ENCODE measurements around the gene KCNAB2. TPM values are rescaled to one million over a fixed set of nuclear protein-coding genes. Genes with fewer than 3 reads are reported as not detected.

The KCNAB2 gene
- 10 to 100 TPM in 1 of 3 donors, 1 to 10 TPM in 2; 3.0 to 11.4 (median 8.1) TPM for polyA plus RNA-seq

DNA sequence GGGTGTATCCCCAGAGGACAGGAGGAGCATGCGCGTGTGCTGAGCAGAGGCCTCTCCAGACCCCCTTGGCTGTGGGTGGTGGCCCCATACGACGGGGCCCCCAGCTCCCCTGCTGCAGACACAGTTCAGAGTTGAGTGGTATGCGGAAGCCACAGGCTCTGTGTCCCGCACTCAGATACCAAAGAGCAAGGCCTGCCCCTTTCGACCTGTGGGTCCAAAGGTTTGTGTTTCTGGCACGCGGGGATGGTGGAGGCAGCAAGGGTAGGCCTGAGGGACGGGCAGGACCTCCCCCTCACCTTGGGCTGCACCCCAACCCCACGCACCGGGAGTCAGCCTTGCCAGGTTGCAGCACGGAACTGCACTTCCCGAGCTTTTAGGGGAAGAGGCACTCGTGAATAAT lies at the start of gene KCNAB2:
KCNAB2 (plus strand) TSS at position 328 of the 400 bp plus-strand sequence. CDS start 5,649 bp downstream, outside the sequence.
- whole genome bisulfite sequencing, 3 donors = 57 to 80% (median 74%) methylated on average over 15 of the region's 15 CpGs
- H3K27ac ChIP-seq (ENCODE audit: low read depth, low read length) = no peak within 1 kb of the TSS

DNA sequence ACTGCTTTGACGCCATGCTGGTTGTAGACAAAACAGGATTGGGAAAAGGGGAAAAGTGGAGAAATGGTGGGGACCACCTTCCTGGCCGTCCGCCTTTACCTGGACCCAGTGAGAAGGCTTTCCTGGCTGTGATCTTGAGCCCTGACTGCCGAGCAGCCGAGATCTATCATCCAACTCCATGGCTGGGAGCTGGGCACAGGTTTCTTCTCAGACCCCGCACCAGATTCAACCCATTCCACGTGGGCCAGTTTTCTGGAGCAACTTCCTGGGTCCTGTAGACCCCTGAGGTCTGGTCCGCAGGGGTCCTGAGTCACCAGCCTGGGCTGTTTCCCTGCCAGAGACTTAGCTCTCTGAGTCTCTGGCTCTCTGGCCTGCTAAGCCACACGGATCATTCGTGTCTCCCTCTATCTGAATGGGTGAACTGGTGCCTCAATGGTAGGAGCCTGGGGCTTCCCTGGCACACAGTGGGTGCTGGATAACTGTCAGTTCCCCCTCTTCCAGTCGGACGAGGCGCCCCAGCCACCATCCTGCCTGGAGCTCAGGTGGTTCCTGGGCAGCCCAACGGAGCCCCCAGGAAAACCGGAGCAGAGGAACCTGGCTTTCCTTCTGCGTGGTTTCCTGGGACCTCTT lies 48.9 kb upstream of the KCNAB2 start:
- no peak overlapping the region for H3K27ac ChIP-seq (ENCODE audit: low read depth, low read length)
- WGBS, 3 donors = 85 to 88% (median 85%) methylated on average over 16 of the region's 16 CpGs

DNA sequence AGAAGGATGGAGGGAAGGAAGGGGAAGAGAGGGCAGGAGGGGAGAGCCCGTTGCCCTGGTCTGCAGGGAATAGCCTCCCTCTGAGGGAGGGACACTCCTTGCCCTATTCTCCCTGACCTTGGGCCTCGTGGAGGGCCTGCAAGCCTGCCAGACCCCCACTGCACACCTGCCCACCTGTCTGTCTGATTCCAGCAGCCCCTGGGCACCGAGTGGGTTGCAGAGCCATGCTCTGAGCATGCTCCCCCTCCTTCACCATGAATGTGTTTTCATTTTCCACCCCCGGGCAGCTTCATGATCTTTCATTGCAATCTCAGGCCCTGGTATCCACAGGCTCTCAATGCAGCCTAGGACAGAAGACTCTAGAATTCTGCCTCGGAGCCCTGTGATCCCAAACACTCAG lies 48.4 kb upstream of the KCNAB2 start:
- no peak overlapping the region for H3K27ac ChIP-seq (ENCODE audit: low read depth, low read length)
- 49 to 76% (median 71%) methylated on average over 5 of the region's 5 CpGs for WGBS, 3 donors

- H3K27ac ChIP-seq (ENCODE audit: low read depth, low read length) = no peak overlapping the region
- 86 to 95% (median 94%) methylated on average over 12 of the region's 12 CpGs for WGBS, 3 donors
These were observed 47.4 kb upstream of the KCNAB2 start for GRCh38 chr1:5998051-5998905.

- 87 to 94% (median 93%) methylated on average over 19 of the region's 19 CpGs for WGBS, 3 donors
- H3K27ac ChIP-seq (ENCODE audit: low read depth, low read length) = no peak overlapping the region
These were observed 46.8 kb upstream of the KCNAB2 start for GRCh38 chr1:5998906-5999301.

- H3K27ac ChIP-seq (ENCODE audit: low read depth, low read length) = no peak overlapping the region
- 89 to 95% (median 93%) methylated on average over 28 of the region's 28 CpGs for WGBS, 3 donors
These were observed 45.8 kb upstream of the KCNAB2 start for GRCh38 chr1:5999711-6000443.

GRCh38 chr1:6000444-6001288 lies 45.0 kb upstream of the KCNAB2 start:
- WGBS, 3 donors = 86 to 91% (median 91%) methylated on average over 17 of the region's 17 CpGs
- H3K27ac ChIP-seq (ENCODE audit: low read depth, low read length) = no peak overlapping the region

GRCh38 chr1:6001992-6002576 lies 43.6 kb upstream of the KCNAB2 start:
- no peak overlapping the region for H3K27ac ChIP-seq (ENCODE audit: low read depth, low read length)
- WGBS, 3 donors = 36 to 67% (median 65%) methylated on average over 13 of the region's 13 CpGs

- WGBS, 3 donors = 35 to 83% (median 82%) methylated on average over 32 to 33 of the region's 33 CpGs
- H3K27ac ChIP-seq (ENCODE audit: low read depth, low read length) = no peak overlapping the region
These were observed 42.8 kb upstream of the KCNAB2 start for GRCh38 chr1:6002714-6003501.

- no peak overlapping the region for H3K27ac ChIP-seq (ENCODE audit: low read depth, low read length)
- WGBS, 3 donors = 58 to 83% (median 80%) methylated on average over 24 of the region's 24 CpGs
These were observed 41.9 kb upstream of the KCNAB2 start for GRCh38 chr1:6003568-6004411.

DNA sequence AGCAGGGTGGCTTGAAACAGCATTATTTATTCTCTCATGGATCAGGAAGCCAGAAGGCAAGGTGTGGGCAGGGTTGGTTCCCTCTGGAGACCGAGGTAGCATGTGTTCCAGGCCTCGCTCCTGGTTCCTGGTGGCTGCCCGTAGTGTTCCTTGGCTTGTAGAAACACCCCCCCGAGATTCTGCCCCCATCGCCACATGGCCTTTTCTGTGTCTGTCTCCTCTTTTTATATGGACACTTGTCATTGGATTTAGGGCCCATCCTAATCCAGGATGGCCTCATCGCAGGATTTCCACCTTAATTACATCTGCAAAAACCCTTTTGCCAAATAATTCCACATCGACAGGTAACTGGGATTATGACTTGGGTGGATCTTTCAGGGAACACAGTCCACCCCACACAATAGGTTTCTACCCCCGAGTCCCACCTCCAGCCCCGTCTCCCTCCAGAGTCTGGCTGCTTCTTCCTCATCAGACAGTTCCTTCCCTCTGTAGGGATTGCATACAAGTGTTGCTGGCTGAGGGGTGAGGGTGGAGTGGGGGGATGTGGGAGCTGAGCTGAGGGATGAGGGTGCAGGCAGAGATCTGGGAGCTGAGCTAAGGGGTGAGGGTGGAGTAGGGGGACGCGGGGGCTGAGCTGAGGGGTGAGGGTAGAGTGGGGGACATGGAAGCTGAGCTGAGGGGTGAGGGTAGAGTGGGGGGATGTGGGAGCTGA lies 41.1 kb upstream of the KCNAB2 start:
- H3K27ac ChIP-seq (ENCODE audit: low read depth, low read length) = no peak overlapping the region
- 91 to 95% (median 92%) methylated on average over 11 of the region's 11 CpGs for WGBS, 3 donors

DNA sequence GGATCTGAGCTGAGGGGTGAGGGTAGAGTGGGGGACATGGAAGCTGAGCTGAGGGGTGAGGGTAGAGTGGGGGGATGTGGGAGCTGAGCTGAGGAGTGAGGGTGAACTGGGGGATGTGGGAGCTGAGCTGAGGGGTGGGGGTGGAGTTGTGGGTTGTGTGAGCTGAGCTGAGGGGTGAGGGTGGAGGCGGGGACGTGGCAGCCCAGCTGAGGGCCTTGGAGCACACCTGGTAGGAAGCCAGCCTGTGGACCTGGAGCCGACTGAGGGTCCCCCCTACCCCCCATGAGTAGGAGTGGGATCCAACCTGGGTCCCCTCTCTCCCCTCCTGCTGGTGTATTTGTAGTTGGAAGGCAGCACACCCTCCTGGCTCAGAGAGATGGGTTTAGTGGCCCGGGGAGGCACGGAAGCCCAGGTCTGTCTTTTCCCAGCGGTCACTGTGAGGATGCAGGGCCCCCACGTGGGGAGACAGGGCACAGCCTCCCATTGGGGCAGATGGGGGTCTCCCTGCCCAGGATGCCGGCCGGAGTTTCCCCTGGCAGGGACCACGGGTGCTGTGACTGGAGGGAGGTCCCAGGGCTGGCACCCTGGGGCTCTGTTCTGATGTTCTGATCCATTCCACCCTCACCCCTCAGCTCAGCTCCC lies 40.3 kb upstream of the KCNAB2 start:
- WGBS, 3 donors = 53 to 86% (median 85%) methylated on average over 8 to 10 of the region's 10 CpGs

DNA sequence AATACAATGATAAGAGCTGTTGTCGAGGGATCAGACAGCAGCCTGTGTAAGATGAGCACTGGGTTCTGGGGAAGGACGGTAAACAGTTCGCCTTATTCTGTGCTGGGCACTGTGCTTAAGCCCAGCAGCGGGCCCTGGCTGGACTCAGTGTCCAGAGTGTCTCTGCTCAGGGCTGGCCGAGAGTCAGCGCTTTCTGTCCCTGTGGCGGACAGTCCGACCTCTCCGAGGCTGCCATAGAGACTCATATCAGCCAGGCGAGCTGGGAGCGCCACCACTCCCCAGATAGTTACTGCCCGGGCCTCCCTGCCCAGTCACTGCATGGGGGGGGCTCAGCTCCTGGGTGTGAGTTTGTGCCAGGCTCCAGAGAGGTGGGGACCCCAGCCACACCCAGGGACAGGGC lies 38.8 kb upstream of the KCNAB2 start:
- 57 to 76% (median 70%) methylated on average over 12 of the region's 12 CpGs for WGBS, 3 donors

More for the DNA sequence above, 40.3 kb upstream of the KCNAB2 start:
- H3K27ac ChIP-seq (ENCODE audit: low read depth, low read length) = no peak overlapping the region

DNA sequence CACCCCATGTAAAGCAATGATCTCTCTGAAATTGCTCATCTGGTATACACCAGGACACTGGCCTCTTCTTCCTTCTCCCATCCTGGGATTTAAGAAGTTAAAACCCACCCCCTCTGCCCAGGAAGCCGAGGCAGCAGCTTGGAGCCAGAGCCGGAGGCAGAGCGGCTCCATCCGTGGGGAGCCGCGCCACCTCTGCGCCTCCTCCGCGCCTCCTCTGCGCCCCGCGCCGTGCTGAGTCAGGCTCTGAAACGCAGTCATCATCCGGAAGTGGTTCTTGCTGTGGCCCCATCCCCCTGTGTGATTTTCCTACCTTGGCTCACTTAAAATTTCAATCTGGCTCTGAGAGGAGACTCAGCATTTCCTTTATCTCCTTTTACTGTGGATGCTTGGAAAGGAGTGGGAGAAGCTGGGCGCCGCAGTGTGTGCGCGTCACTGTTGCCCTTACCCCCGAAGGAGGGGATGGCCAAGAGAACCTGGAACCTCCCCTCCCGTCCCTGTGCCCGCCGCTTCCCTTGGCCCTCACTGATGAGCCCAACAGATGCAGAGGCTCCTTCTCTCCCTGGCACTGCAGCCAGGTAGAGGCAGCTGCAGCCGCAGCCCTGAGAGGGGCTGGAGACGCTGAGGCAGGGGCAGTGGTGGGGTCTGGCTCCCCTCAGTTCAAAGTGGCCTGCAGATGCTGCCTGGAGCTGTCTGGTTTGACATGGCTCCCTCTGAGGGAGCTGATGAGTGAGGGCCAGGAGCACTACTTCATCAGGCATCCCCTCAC lies 38.2 kb upstream of the KCNAB2 start:
- no peak overlapping the region for H3K27ac ChIP-seq (ENCODE audit: low read depth, low read length)
- 48 to 59% (median 57%) methylated on average over 25 of the region's 25 CpGs for WGBS, 3 donors

More for the DNA sequence above, 38.8 kb upstream of the KCNAB2 start:
- H3K27ac ChIP-seq (ENCODE audit: low read depth, low read length) = no peak overlapping the region

GRCh38 chr1:6008084-6008415 lies 37.6 kb upstream of the KCNAB2 start:
- 81 to 93% (median 89%) methylated on average over 11 of the region's 11 CpGs for WGBS, 3 donors
- H3K27ac ChIP-seq (ENCODE audit: low read depth, low read length) = no peak overlapping the region

Data from adipose tissue (tissue), 3 donors.